ENCODE data around the gene RNFT2. TPM values are rescaled to one million over a fixed set of nuclear protein-coding genes. Genes with fewer than 3 reads are reported as not detected.

The RNFT2 gene
- total RNA-seq, 2 experiments from 2014 or later, result 10.7 to 11.6 TPM

GRCh38 chr12:116731801-116732200, 6.3 kb upstream of the RNFT2 start:
- intact Hi-C loops (cut with micrococcal nuclease), result loop anchor here (10.0 kb wide), 2 partner anchors 193 to 403 kb away; no protein-coding TSS in a partner anchor
- no peak for ATAC-seq
- no peak overlapping the region for H3K4me3 Mint-ChIP-seq

GRCh38 chr12:116734156-116734768, 3.9 kb upstream of the RNFT2 start:
- H3K4me1 Mint-ChIP-seq (ENCODE audit: low read depth), result peaks cover 31% of the 10 kb centered on the region
- H3K27me3 Mint-ChIP-seq, result no peaks in the 10 kb centered on the region
- TF ChIP-seq CTCF (IDR thresholded peaks at IDR 0.05), result no peak
- ChIA-PET POLR2A (interaction anchor here (0.7 kb wide), 1 partner anchor 175 kb away, joined by 4 read pairs; the partner anchor contains the start of gene MAP1LC3B2), CTCF (no interaction called here)
- no peak overlapping the region for H3K27ac Mint-ChIP-seq
- DNase-seq (no peak), ATAC-seq (no peak)
- no peak overlapping the region for H3K4me3 Mint-ChIP-seq
- H3K9me3 Mint-ChIP-seq, result no peaks in the 10 kb centered on the region
- intact Hi-C loops (cut with micrococcal nuclease), result loop anchor here (10.0 kb wide), 2 partner anchors 191 to 401 kb away; no protein-coding TSS in a partner anchor
- H3K36me3 Mint-ChIP-seq (ENCODE audit: low read depth), result peaks cover 20% of the 10 kb centered on the region

More at GRCh38 chr12:116731801-116732200, 6.3 kb upstream of the RNFT2 start:
- no peak overlapping the region for H3K27ac Mint-ChIP-seq
- H3K27me3 Mint-ChIP-seq, result no peaks in the 10 kb centered on the region
- POLR2A ChIA-PET, result no interaction called here
- peaks cover 21% of the 10 kb centered on the region for H3K36me3 Mint-ChIP-seq (ENCODE audit: low read depth)
- peaks cover 29% of the 10 kb centered on the region for H3K4me1 Mint-ChIP-seq (ENCODE audit: low read depth)
- no peak for TF ChIP-seq CTCF (IDR thresholded peaks at IDR 0.05)
- CTCF ChIA-PET, result interaction anchor here (2.6 kb wide), 1 partner anchor 28 kb away, joined by 6 read pairs; no protein-coding TSS in a partner anchor
- DNase-seq, result no peak
- H3K9me3 Mint-ChIP-seq, result no peaks in the 10 kb centered on the region

- Mint-ChIP-seq H3K4me3 (no peak overlapping the region), H3K9me3 (no peaks in the 10 kb centered on the region), H3K27me3 (no peaks in the 10 kb centered on the region), H3K27ac (no peak overlapping the region), H3K4me1 (ENCODE audit: low read depth) (peaks cover 31% of the 10 kb centered on the region), H3K36me3 (ENCODE audit: low read depth) (peaks cover 19% of the 10 kb centered on the region)
- TF ChIP-seq CTCF (IDR thresholded peaks at IDR 0.05), result no peak
- intact Hi-C loops (cut with micrococcal nuclease), result loop anchor here (5.0 to 10.0 kb wide), 3 partner anchors 82 to 400 kb away; no protein-coding TSS in a partner anchor
- ChIA-PET CTCF (no interaction called here), POLR2A (no interaction called here)
- DNase-seq (no peak), ATAC-seq (no peak)
These were observed 3.0 kb upstream of the RNFT2 start for GRCh38 chr12:116735084-116735483.

GRCh38 chr12:116735951-116736599, 2.0 kb upstream of the RNFT2 start:
- intact Hi-C loops (cut with micrococcal nuclease), result loop anchor here (5.0 to 10.0 kb wide), 3 partner anchors 81 to 399 kb away; no protein-coding TSS in a partner anchor
- Mint-ChIP-seq H3K27me3 (no peaks in the 10 kb centered on the region), H3K4me1 (ENCODE audit: low read depth) (peaks cover 31% of the 10 kb centered on the region), H3K4me3 (peak overlapping the region; percentile 91), H3K27ac (no peak overlapping the region), H3K36me3 (ENCODE audit: low read depth) (peaks cover 19% of the 10 kb centered on the region), H3K9me3 (no peaks in the 10 kb centered on the region)
- CTCF ChIA-PET, result no interaction called here
- ATAC-seq (no peak), DNase-seq (no peak)
- POLR2A ChIA-PET, result no interaction called here
- TF ChIP-seq CTCF (IDR thresholded peaks at IDR 0.05), result no peak
